Lung microvascular endothelial cell (primary cell): ENCODE results near the gene LGALS9. TPM values are rescaled to one million over a fixed set of nuclear protein-coding genes. Genes with fewer than 3 reads are reported as not detected.

Source experiments
- DNase-seq, 2 donors: peaks; one replicate each; pipeline versions ENCODE4 v3.0.0 to v3.0.0-alpha.2; 2010; ENCODE audit warnings: low read depth in 2 of 2
- total RNA-seq: library from RNA; depleted of rRNA; stranded (reverse); fragments of >200 nt; gene quantifications from 2 replicates; pipeline ENCODE4 v1.2.1, GENCODE V29; 2014

LGALS9 gene
- total RNA-seq = 24.8 and 25.7 TPM in 2 replicates

GRCh38 chr17:27630607-27631410, at the start of gene LGALS9:
TSS of gene LGALS9 (plus strand) at chr17:27631188. CDS start at chr17:27631266, 78 bp downstream.
- peak; percentile 35 to 53 for DNase-seq

GRCh38 chr17:27582696-27583095, 48.3 kb upstream of the LGALS9 start:
- DNase-seq = no peak

- DNase-seq = no peak
Measured at GRCh38 chr17:27585153-27585681, 45.8 kb upstream of the LGALS9 start.

- DNase-seq = no peak
Measured at GRCh38 chr17:27585792-27586191, 45.2 kb upstream of the LGALS9 start.

- no peak for DNase-seq
Measured at GRCh38 chr17:27586203-27586721, 44.7 kb upstream of the LGALS9 start.

- no peak for DNase-seq
Measured at GRCh38 chr17:27588354-27588753, 42.6 kb upstream of the LGALS9 start.

- DNase-seq = no peak
Measured at GRCh38 chr17:27590864-27591263, 40.1 kb upstream of the LGALS9 start.

- no peak for DNase-seq
Measured at GRCh38 chr17:27591986-27592385, 39.0 kb upstream of the LGALS9 start.

- peak in 1 of 2 donors; percentile 13 for DNase-seq
Measured at GRCh38 chr17:27593232-27593856, 37.6 kb upstream of the LGALS9 start.

GRCh38 chr17:27593857-27594255, 37.1 kb upstream of the LGALS9 start:
- no peak for DNase-seq

GRCh38 chr17:27595208-27595607, 35.8 kb upstream of the LGALS9 start:
- DNase-seq = no peak

- no peak for DNase-seq
Measured at GRCh38 chr17:27596096-27596495, 34.9 kb upstream of the LGALS9 start.

- no peak for DNase-seq
Measured at GRCh38 chr17:27596566-27597187, 34.3 kb upstream of the LGALS9 start.

GRCh38 chr17:27597188-27597580, 33.8 kb upstream of the LGALS9 start:
- DNase-seq = no peak

GRCh38 chr17:27597783-27598320, 33.1 kb upstream of the LGALS9 start:
- no peak for DNase-seq

GRCh38 chr17:27598337-27599050, 32.5 kb upstream of the LGALS9 start:
- no peak for DNase-seq

- no peak for DNase-seq
Measured at GRCh38 chr17:27600471-27600870, 30.5 kb upstream of the LGALS9 start.

- DNase-seq = peak; percentile 79 to 80
Measured at GRCh38 chr17:27601069-27601974, 29.7 kb upstream of the LGALS9 start.

- no peak for DNase-seq
Measured at GRCh38 chr17:27601975-27602302, 29.0 kb upstream of the LGALS9 start.

GRCh38 chr17:27602721-27603420, 28.1 kb upstream of the LGALS9 start:
- DNase-seq = peak; percentile 73 to 84
